Naive thymus-derived CD4-positive, alpha-beta T cell (primary cell): ENCODE results near the gene LONP1. TPM values are rescaled to one million over a fixed set of nuclear protein-coding genes. Genes with fewer than 3 reads are reported as not detected.

ENCODE experiments used
- ATAC-seq: fragments of 150-1000 bp; cut with Tn5 transposase; 2 replicates; pipeline ENCODE4 v1.10.0; 2021; ENCODE audit warnings: mild to moderate bottlenecking, moderate library complexity
- CTCF ChIA-PET: fragments of 350-600 bp; sonication (Branson Sonifier 250); formaldehyde crosslinking; loops from one replicate; lab custom pipeline; 2021; ENCODE audit warnings: antibody characterized with exemption; lab: Charles Lee
- POLR2A ChIA-PET: fragments of 350-600 bp; sonication (Branson Sonifier 250); formaldehyde crosslinking; loops from one replicate; lab custom pipeline; 2021; ENCODE audit warnings: antibody characterized with exemption, inconsistent platforms; lab: Charles Lee
- DNase-seq, 9 donors: peaks; one replicate each; pipeline versions ENCODE4 v3.0.0 to v3.0.0-alpha.2; 2020 to 2022; ENCODE audit warnings: mixed read lengths in 1 of 9
- H3K27ac ChIP-seq: one replicate; pipeline ENCODE4 v1.7.0; 2013; ENCODE audit warnings: mild to moderate bottlenecking, low read depth, low read length, moderate library complexity
- H3K27me3 ChIP-seq, 2 donors: one replicate each; pipeline ENCODE4 v1.7.0; 2013; ENCODE audit warnings: low read length in 2 of 2, mild to moderate bottlenecking in 2 of 2, moderate library complexity in 2 of 2; ENCODE audit not compliant: control insufficient read depth in 2 of 2, insufficient read depth in 2 of 2
- H3K36me3 ChIP-seq, 3 experiments: 1 replicate in 2 of 3; 2 replicates in 1 of 3; pipeline ENCODE4 v1.7.0; 2013; ENCODE audit warnings: low read length in 3 of 3, mild to moderate bottlenecking in 3 of 3, moderate library complexity in 1 of 3; ENCODE audit not compliant: insufficient read depth in 3 of 3, control insufficient read depth in 2 of 3
- H3K4me1 ChIP-seq, 2 donors: one replicate each; pipeline ENCODE4 v1.7.0; 2013; ENCODE audit warnings: low read length in 2 of 2, mild to moderate bottlenecking in 2 of 2, moderate library complexity in 1 of 2; ENCODE audit not compliant: control insufficient read depth in 2 of 2, insufficient read depth in 2 of 2
- H3K4me3 ChIP-seq: 2 replicates; pipeline ENCODE4 v1.7.0; 2013; ENCODE audit warnings: mild to moderate bottlenecking, low read length
- H3K9me3 ChIP-seq, 3 experiments: 1 replicate in 2 of 3; 2 replicates in 1 of 3; pipeline ENCODE4 v1.7.0; 2013; ENCODE audit warnings: low read length in 3 of 3; ENCODE audit not compliant: control insufficient read depth in 2 of 3
- H3K27ac Mint-ChIP-seq, 9 donors: one replicate each; pipeline ENCODE4 v1.8.0; 2020 to 2022; ENCODE audit warnings: mixed read lengths in 9 of 9, mild to moderate bottlenecking in 8 of 9, moderate library complexity in 5 of 9, inconsistent platforms in 2 of 9
- H3K27me3 Mint-ChIP-seq, 5 donors: one replicate each; pipeline ENCODE4 v1.8.0; 2021 to 2022; ENCODE audit warnings: mixed read lengths in 5 of 5, mild to moderate bottlenecking in 1 of 5
- H3K36me3 Mint-ChIP-seq, 5 donors: one replicate each; pipeline ENCODE4 v1.8.0; 2020 to 2022; ENCODE audit warnings: mixed read lengths in 5 of 5, mild to moderate bottlenecking in 3 of 5, inconsistent platforms in 1 of 5
- H3K4me1 Mint-ChIP-seq, 7 donors: one replicate each; pipeline ENCODE4 v1.8.0; 2020 to 2022; ENCODE audit warnings: mixed read lengths in 7 of 7, mild to moderate bottlenecking in 3 of 7, inconsistent platforms in 1 of 7
- H3K4me3 Mint-ChIP-seq, 10 donors: one replicate each; pipeline ENCODE4 v1.8.0; 2020 to 2022; ENCODE audit warnings: mild to moderate bottlenecking in 10 of 10, mixed read lengths in 10 of 10, moderate library complexity in 6 of 10, inconsistent platforms in 2 of 10
- H3K9me3 Mint-ChIP-seq, 11 donors: one replicate each; pipeline ENCODE4 v1.8.0; 2020 to 2022; ENCODE audit warnings: mixed read lengths in 11 of 11, mild to moderate bottlenecking in 4 of 11, inconsistent platforms in 1 of 11, moderate library complexity in 1 of 11
- intact Hi-C, 2 donors: fragments of 100-400 bp; cut with micrococcal nuclease; formaldehyde crosslinking; loops; one replicate each; pipeline ENCODE4 v1.15.1; 2023
- polyA plus RNA-seq, 2 donors: library from polyadenylated mRNA; unstranded; fragments of 300-500 nt; fragmentation: Illumina TruSeq; gene quantifications; one replicate each; pipeline ENCODE4 v1.2.3, GENCODE V29; 2021
- total RNA-seq, 6 experiments: library from RNA in 5 of 6; stranded (reverse) in 5 of 6; gene quantifications; 1 replicate in 5 of 6; 2 replicates in 1 of 6; pipeline ENCODE4 v1.2.3 and lab custom pipeline; 2021 to 2026

The LONP1 gene
- total and polyA plus RNA-seq, 7 experiments from 2014 or later = 20.0 to 102 (median 73.6) TPM

DNA sequence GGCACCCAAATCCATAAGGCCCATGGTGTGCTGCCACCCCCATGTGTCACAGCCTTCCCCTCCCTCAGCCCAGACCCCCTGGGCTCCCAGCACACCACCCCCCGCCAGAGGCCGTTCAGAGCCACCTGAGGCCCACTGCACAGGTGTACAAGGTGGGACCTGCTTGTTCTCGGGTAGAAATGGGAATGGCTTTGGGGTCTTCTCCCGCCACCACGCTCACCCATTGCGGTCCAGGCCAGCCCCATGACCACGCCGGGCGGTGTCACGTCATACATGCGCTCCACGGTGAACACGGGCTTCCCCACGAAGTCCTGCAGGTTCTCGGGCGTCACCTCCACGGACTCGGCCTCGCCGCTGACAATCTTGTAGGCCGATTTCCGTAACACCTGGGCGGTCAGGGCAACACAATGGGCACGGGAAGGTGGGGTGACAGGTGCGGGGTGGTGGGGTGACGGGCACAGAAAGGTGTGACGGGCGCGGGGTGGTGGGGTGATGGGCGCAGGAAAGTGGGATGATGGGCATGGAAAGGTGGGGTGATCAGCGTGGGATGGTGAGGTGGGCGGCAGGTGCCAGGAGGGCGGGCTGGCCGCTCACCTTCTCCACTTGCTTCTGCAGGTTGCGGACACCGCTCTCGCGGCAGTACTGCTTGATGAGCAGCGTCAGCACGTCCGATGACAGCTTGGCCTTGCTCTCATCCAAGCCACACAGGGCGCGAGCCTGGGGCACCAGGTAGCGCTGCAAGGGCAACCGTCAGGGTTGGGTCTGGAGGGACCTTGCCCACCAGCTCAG lies 25.6 kb downstream of the LONP1 start:
- Histone ChIP-seq H3K36me3 (peaks cover 0 to 76% (median 10%) of the 10 kb centered on the region in 3 experiments), H3K4me1 (peaks cover 8 to 11% of the 10 kb centered on the region in 2 donors), H3K27me3 (no peaks in the 10 kb centered on the region), H3K27ac (no peak overlapping the region), H3K4me3 (no peak overlapping the region), H3K9me3 (no peaks in the 10 kb centered on the region)
- ChIA-PET CTCF (no interaction called here), POLR2A (interaction anchor here (1.1 kb wide), 1 partner anchor 24 kb away, joined by 3 read pairs; no protein-coding TSS in a partner anchor)
- Mint-ChIP-seq H3K9me3 (peaks cover 0 to 3% (median 0%) of the 10 kb centered on the region in 11 donors), H3K4me3 (peak overlapping the region in 2 of 10 donors; percentile 20 to 23), H3K36me3 (peaks cover 0 to 15% (median 0%) of the 10 kb centered on the region in 5 donors), H3K27ac (peak overlapping the region in 3 of 9 donors; percentile 33 to 59 (median 55)), H3K4me1 (peaks cover 5 to 20% (median 17%) of the 10 kb centered on the region in 7 donors), H3K27me3 (no peaks in the 10 kb centered on the region)
- no peak for DNase-seq
- no peak for ATAC-seq
- intact Hi-C loops = no loop called here

DNA sequence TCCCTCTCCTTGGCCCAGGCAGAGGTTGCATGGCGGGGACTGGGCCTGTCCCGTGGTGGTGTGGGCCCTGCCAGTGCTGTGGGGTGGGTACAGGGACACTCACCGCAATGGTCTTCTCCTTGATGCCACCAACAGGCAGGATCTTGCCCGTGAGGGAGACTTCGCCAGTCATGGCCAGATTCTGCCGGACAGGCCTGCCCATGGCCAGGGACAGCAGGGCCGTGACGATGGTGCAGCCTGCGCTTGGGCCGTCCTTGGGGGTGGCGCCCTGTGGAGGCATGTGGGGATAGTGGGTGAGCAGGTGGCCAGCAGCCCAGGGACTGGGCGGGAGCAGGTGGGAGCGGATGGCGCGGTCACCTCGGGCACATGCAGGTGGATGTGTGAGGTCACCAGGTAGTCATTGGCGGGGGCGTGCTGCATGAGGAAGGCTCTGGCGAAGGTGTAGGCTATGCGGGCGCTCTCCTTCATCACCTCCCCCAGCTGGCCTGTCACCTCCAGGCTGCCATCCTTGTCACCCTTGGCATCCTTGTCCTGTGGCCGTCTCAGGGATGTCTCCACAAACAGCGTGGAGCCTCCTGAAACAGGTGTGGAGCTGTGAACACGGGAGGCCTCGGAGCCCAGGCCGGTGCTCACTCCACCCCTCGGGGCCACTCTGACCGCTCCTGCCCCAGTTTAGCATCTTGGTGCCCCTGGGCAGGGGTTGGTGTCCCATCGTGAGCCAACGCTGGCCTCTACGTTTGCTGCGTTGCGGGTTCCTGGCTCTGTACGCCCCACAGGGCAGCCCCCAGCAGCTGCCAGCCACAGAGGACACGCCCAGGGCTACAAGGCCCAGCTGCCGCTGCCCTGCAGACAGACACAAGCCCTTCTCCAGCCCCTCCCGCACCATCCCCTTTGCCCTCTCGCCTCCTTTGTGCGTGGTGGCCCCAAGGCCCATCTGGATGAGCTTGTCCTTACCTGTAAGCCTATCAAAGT lies 26.5 kb downstream of the LONP1 start:
- Histone ChIP-seq H3K4me3 (no peak overlapping the region), H3K27ac (no peak overlapping the region), H3K27me3 (no peaks in the 10 kb centered on the region), H3K36me3 (peaks cover 0 to 67% (median 10%) of the 10 kb centered on the region in 3 experiments), H3K4me1 (peaks cover 8 to 11% of the 10 kb centered on the region in 2 donors), H3K9me3 (no peaks in the 10 kb centered on the region)
- Mint-ChIP-seq H3K4me3 (no peak overlapping the region), H3K36me3 (peaks cover 0 to 15% (median 0%) of the 10 kb centered on the region in 5 donors), H3K9me3 (peaks cover 0 to 3% (median 0%) of the 10 kb centered on the region in 11 donors), H3K4me1 (peaks cover 5 to 24% (median 21%) of the 10 kb centered on the region in 7 donors), H3K27me3 (no peaks in the 10 kb centered on the region), H3K27ac (peak overlapping the region in 4 of 9 donors; percentile 15 to 59 (median 43))
- ATAC-seq (no peak), DNase-seq (no peak)
- CTCF ChIA-PET = no interaction called here
- POLR2A ChIA-PET = interaction anchor here (1.1 kb wide), 1 partner anchor 25 kb away, joined by 3 read pairs; no protein-coding TSS in a partner anchor
- intact Hi-C loops = no loop called here

DNA sequence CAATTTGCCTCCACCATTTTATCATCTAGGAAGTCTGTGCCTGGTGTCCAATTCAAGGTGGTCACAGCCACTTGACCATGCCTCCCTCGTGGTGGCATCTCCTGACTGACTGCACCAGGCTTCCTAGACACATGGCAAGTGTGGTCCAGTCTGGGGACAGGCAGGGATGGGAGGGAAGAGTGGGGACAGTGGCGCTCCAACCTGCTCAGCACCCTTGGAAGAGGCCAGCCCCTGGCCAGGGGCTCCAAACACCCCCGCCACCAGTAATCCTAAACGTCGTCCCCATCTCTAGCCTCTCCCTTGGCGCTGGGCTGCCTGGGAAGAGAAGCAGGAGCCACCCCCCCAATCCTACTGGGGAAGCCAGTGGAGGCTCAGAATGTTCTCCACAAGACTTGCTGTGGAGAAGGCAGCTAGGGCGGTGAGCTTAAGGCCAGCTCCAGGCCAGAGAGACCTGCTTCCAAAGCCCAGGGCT lies 27.2 kb downstream of the LONP1 start:
- no peak for DNase-seq
- peak overlapping the region in 5 of 9 donors; percentile 30 to 97 (median 43) for H3K27ac Mint-ChIP-seq
- H3K9me3 ChIP-seq = no peaks in the 10 kb centered on the region
- no peak for ATAC-seq
- no peak overlapping the region for H3K4me3 ChIP-seq
- CTCF ChIA-PET = no interaction called here
- peaks cover 0 to 15% (median 0%) of the 10 kb centered on the region in 5 donors for H3K36me3 Mint-ChIP-seq
- peaks cover 0 to 3% (median 0%) of the 10 kb centered on the region in 11 donors for H3K9me3 Mint-ChIP-seq
- no peaks in the 10 kb centered on the region for H3K27me3 ChIP-seq
- H3K27ac ChIP-seq = no peak overlapping the region
- intact Hi-C loops = no loop called here
- peaks cover 5 to 29% (median 26%) of the 10 kb centered on the region in 7 donors for H3K4me1 Mint-ChIP-seq
- H3K36me3 ChIP-seq = peaks cover 0 to 60% (median 10%) of the 10 kb centered on the region in 3 experiments
- H3K4me1 ChIP-seq = peaks cover 8 to 14% of the 10 kb centered on the region in 2 donors
- no peaks in the 10 kb centered on the region for H3K27me3 Mint-ChIP-seq
- H3K4me3 Mint-ChIP-seq = peak overlapping the region in 8 of 10 donors; percentile 11 to 98 (median 47)
- POLR2A ChIA-PET = no interaction called here

DNA sequence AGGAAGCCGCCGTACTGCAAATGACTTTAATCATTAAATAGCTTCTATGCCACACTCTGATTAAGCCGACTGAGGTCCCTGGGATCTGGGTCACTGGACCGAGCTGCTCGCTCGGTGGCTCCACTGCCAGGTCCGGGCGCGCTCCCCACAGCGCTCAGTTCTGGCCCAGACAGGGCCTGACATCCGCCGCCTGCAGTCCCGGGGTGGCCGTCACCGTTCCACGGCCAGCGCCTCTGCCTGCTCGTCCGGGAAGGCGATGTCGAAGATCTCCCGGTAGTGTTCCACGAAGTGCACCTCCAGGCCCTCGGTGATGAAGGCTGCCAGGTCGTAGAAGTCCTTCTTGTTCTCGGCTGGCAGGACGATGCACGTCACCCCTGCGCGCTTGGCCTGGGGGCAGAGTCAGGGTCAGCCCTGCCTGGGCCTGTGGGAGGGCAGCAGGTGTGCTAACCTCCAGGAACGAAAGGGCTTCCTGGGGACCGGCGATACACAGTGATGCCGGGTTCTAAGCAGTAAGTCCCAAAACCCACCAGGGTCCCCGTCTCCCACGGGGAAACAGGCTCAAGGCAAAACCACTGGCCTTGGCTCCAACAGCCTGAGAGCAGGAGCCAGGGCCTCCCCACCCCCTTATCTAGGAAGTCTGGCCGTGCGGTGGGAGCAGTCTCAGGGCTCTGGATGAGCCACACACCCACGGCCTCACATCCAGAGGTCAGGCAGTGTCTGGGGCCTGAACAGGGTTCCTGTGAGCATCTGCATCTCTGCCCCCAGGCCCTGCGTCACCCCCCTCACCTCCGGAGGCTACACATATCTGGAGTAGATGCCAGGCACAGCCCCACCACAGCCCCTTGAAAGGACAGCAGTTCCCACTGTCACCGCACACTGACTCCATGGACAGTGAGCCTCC lies 27.9 kb downstream of the LONP1 start:
- H3K9me3 Mint-ChIP-seq = peaks cover 0 to 3% (median 0%) of the 10 kb centered on the region in 11 donors
- Histone ChIP-seq H3K27me3 (no peaks in the 10 kb centered on the region), H3K4me3 (no peak overlapping the region), H3K36me3 (peaks cover 0 to 55% (median 8%) of the 10 kb centered on the region in 3 experiments), H3K4me1 (peaks cover 8 to 21% of the 10 kb centered on the region in 2 donors), H3K27ac (peak overlapping the region; percentile 85), H3K9me3 (no peaks in the 10 kb centered on the region)
- H3K36me3 Mint-ChIP-seq = peaks cover 0 to 13% (median 0%) of the 10 kb centered on the region in 5 donors
- POLR2A ChIA-PET = interaction anchor here (1.0 to 1.7 kb wide), 6 partner anchors 11 to 70 kb away, joined by 3 to 11 read pairs (median 5); partner anchors contain the start of genes CATSPERD, HSD11B1L, LONP1 and SAFB
- H3K27me3 Mint-ChIP-seq = no peaks in the 10 kb centered on the region
- H3K4me1 Mint-ChIP-seq = peaks cover 5 to 29% (median 26%) of the 10 kb centered on the region in 7 donors
- H3K4me3 Mint-ChIP-seq = peak overlapping the region; percentile 59 to 98 (median 93)
- DNase-seq = no peak
- no peak for ATAC-seq
- peak overlapping the region in 7 of 9 donors; percentile 30 to 97 (median 71) for H3K27ac Mint-ChIP-seq
- CTCF ChIA-PET = no interaction called here
- intact Hi-C loops = loop anchor here in 1 of 2 donors (2.0 kb wide), 2 partner anchors 69 to 99 kb away; partner anchors contain the start of genes DUS3L, SAFB and SAFB2

DNA sequence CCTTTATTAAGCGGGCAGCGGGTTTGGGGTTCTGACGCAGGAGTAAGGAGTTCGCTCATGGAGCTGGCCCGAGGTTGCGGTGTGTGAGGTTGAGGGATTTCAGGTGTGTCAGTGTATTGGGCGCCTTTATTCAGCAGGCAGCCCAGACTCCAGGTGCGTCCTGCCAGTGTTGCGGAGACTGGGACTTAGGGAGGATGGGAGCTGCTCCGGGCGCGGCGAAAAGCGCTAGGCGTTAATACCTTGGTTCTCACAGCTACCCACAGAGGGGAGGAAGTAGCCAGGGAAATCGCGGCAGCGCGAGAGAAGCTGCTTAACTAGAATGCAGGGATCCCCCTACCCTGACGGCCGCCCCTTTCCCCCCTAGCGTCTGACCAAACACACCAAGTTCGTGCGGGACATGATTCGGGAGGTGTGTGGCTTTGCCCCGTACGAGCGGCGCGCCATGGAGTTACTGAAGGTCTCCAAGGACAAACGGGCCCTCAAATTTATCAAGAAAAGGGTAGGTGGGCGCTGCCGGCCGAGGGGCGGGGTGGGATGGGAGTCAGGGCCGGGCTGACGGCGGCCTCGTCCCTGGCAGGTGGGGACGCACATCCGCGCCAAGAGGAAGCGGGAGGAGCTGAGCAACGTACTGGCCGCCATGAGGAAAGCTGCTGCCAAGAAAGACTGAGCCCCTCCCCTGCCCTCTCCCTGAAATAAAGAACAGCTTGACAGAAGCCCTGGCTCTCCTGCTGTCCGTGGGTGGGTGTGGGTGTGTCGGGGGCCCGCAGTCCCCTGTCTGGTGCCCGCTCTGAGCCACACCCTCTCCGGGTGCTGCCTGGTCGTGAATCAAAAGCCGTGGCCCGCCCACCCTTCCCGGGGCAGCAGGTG lies 28.8 kb downstream of the LONP1 start:
- peaks cover 5 to 35% (median 31%) of the 10 kb centered on the region in 7 donors for H3K4me1 Mint-ChIP-seq
- peaks cover 0 to 46% (median 8%) of the 10 kb centered on the region in 3 experiments for H3K36me3 ChIP-seq
- H3K4me1 ChIP-seq = peaks cover 10 to 21% of the 10 kb centered on the region in 2 donors
- peak overlapping the region; percentile 89 to 97 (median 93) for H3K27ac Mint-ChIP-seq
- DNase-seq (peak in 8 of 9 donors; percentile 27 to 64 (median 45)), ATAC-seq (no peak)
- H3K27me3 ChIP-seq = no peaks in the 10 kb centered on the region
- H3K36me3 Mint-ChIP-seq = peaks cover 0 to 12% (median 0%) of the 10 kb centered on the region in 5 donors
- ChIA-PET POLR2A (interaction anchor here (0.7 to 1.7 kb wide), 15 partner anchors 8 to 112 kb away, joined by 3 to 11 read pairs (median 3); partner anchors contain the start of genes CATSPERD, HSD11B1L, LONP1 and SAFB), CTCF (interaction anchor here (0.5 to 0.6 kb wide), 2 partner anchors 668 to 970 kb away, joined by 3 to 5 read pairs; no protein-coding TSS in a partner anchor)
- H3K27me3 Mint-ChIP-seq = no peaks in the 10 kb centered on the region
- intact Hi-C loops = loop anchor here (1.0 to 2.0 kb wide), 7 partner anchors 11 to 287 kb away; partner anchors contain the start of genes CATSPERD (in 2 of the 2), LONP1 (in 2 of the 2), MICOS13 (in 2 of the 2) and DUS3L (in 1 of the 2)
- peaks cover 0 to 3% (median 0%) of the 10 kb centered on the region in 11 donors for H3K9me3 Mint-ChIP-seq
- peak overlapping the region; percentile 85 for H3K27ac ChIP-seq
- H3K4me3 Mint-ChIP-seq = peak overlapping the region; percentile 90 to 98 (median 94)
- peak overlapping the region; percentile 90 for H3K4me3 ChIP-seq
- no peaks in the 10 kb centered on the region for H3K9me3 ChIP-seq
